HEK293T (cell line): ENCODE data around the gene KCNG2.
"Not testable (repeated sequence)": the region's sequence is repeated elsewhere in the genome, so short reads cannot be mapped to it uniquely, and the experiment has no call there.

Experiments used
- CTCF ChIA-PET: fragments of 350-600 bp; formaldehyde crosslinking; extraction: SDS; loops from one replicate; lab custom pipeline; 2021; ENCODE audit warnings: antibody characterized with exemption, inconsistent platforms; lab: Yijun Ruan, JAX
- POLR2A ChIA-PET: fragments of 350-600 bp; formaldehyde crosslinking; extraction: SDS; loops from one replicate; lab custom pipeline; 2020; ENCODE audit warnings: antibody characterized with exemption, inconsistent platforms; lab: Yijun Ruan, JAX
- DNase-seq: peaks from one replicate; pipeline ENCODE4 v3.0.0; 2012; ENCODE audit warnings: mixed read lengths; ENCODE audit errors: extremely low spot score
- ARNT ChIP-seq: fragments of 450-650 bp; IDR thresholded peaks from 2 replicates; pipeline ENCODE4 v1.6.1; 2017; ENCODE audit warnings: mild to moderate bottlenecking
- BHLHE40 ChIP-seq: fragments of 450-650 bp; IDR thresholded peaks from 2 replicates; pipeline ENCODE4 v1.6.1; 2016; ENCODE audit warnings: mild to moderate bottlenecking, moderate library complexity, borderline replicate concordance
- CTBP1 ChIP-seq: fragments of 450-650 bp; IDR thresholded peaks from 2 replicates; pipeline ENCODE4 v1.6.1; 2016; ENCODE audit warnings: borderline replicate concordance
- ELF4 ChIP-seq: fragments of 450-650 bp; IDR thresholded peaks from 2 replicates; pipeline ENCODE4 v1.6.1; 2017; ENCODE audit warnings: antibody characterized with exemption
- FOXA1 ChIP-seq: fragments of 450-650 bp; IDR thresholded peaks from 2 replicates; pipeline ENCODE4 v1.6.1; 2016; ENCODE audit warnings: mild to moderate bottlenecking
- FOXK2 ChIP-seq: fragments of 450-650 bp; IDR thresholded peaks from 2 replicates; pipeline ENCODE4 v1.6.1; 2016; ENCODE audit warnings: mild to moderate bottlenecking
- FOXM1 ChIP-seq: fragments of 450-650 bp; IDR thresholded peaks from 2 replicates; pipeline ENCODE4 v1.6.1; 2017; ENCODE audit warnings: mild to moderate bottlenecking, borderline replicate concordance
- HDGF ChIP-seq: fragments of 450-650 bp; IDR thresholded peaks from 2 replicates; pipeline ENCODE4 v1.6.1; 2017; ENCODE audit warnings: antibody characterized with exemption, borderline replicate concordance
- L3MBTL2 ChIP-seq: fragments of 450-650 bp; conservative IDR thresholded peaks from 2 replicates; pipeline ENCODE4 v1.6.1; 2016; ENCODE audit warnings: mild to moderate bottlenecking
- LEF1 ChIP-seq: fragments of 450-650 bp; IDR thresholded peaks from 2 replicates; pipeline ENCODE4 v1.6.1; 2017; ENCODE audit warnings: mild to moderate bottlenecking, borderline replicate concordance
- NFRKB ChIP-seq: fragments of 450-650 bp; IDR thresholded peaks from 2 replicates; pipeline ENCODE4 v1.6.1; 2016; ENCODE audit warnings: mild to moderate bottlenecking, moderate library complexity
- PKNOX1 ChIP-seq: fragments of 450-650 bp; IDR thresholded peaks from 2 replicates; pipeline ENCODE4 v1.6.1; 2016
- SP1 ChIP-seq: fragments of 450-650 bp; IDR thresholded peaks from 2 replicates; pipeline ENCODE4 v1.6.1; 2017
- SUZ12 ChIP-seq: fragments of 450-650 bp; IDR thresholded peaks from 2 replicates; pipeline ENCODE4 v1.6.1; 2016; ENCODE audit warnings: mild to moderate bottlenecking
- TARDBP ChIP-seq: fragments of 450-650 bp; IDR thresholded peaks from 2 replicates; pipeline ENCODE4 v1.6.1; 2016
- ZNF384 ChIP-seq: fragments of 450-650 bp; IDR thresholded peaks from 2 replicates; pipeline ENCODE4 v1.6.1; 2016

The KCNG2 gene, protein sequence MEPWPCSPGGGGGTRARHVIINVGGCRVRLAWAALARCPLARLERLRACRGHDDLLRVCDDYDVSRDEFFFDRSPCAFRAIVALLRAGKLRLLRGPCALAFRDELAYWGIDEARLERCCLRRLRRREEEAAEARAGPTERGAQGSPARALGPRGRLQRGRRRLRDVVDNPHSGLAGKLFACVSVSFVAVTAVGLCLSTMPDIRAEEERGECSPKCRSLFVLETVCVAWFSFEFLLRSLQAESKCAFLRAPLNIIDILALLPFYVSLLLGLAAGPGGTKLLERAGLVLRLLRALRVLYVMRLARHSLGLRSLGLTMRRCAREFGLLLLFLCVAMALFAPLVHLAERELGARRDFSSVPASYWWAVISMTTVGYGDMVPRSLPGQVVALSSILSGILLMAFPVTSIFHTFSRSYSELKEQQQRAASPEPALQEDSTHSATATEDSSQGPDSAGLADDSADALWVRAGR

GRCh38 chr18:79797518-79798345 is at the start of gene KCNG2:
Gene KCNG2 (plus strand): TSS chr18:79797938. CDS start chr18:79863668, 65,730 bp downstream.
- ChIA-PET CTCF (no interaction called here), POLR2A (no interaction called here)
- peak; percentile 55 for DNase-seq
- TF ChIP-seq BHLHE40 (no peak), FOXK2 (no peak), LEF1 (no peak), SUZ12 (no peak), TARDBP (no peak), ZNF384 (no peak), PKNOX1 (no peak), SP1 (no peak), CTBP1 (no peak), FOXM1 (no peak), HDGF (no peak), ARNT (no peak), FOXA1 (no peak), L3MBTL2 (no peak), NFRKB (no peak)

DNA sequence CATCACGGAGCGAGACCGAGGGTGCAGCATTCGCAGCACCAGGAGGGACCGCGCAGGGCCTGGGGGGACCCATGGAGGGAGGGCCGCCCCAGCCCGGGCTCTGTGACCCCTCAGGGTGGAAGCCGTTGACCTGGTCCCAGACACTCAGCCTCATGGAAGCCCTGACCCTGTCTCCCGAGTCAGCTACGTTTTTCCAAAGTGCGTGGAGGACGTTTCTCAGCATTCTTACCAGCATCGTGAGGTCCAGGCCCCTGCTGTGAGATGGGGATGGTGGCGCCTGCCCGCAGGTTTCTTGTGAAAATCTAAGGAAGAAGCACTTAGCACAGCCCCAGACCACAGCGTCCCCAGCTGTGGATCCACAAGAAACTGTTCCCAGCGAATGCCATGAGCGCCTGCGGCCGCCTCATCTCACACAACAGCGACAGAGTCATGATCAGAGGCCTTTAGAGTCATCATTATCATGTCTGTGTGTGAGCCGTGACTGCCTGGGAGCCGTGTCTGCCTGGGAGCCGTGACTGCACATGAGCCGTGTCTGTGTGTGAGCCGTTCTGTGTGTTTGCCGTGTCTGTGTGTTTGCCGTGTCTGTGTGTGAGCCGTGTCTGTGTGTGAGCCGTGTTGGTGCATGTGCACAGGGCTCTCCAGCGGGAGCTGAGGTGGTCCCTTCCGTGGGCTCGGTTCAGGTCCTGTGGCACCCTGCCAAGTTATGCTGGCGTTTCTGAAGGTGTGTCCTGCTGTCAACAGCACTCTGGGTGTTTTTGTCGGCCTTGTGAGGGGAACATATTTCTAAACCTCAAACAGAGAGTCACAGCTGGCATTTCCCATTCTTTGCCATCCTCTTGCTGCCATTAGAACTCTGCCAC is 49.2 kb upstream of the KCNG2 start:
- CTCF ChIA-PET = no interaction called here
- no peak for DNase-seq
- POLR2A ChIA-PET = no interaction called here
- TF ChIP-seq TARDBP (no peak), FOXM1 (no peak), ZNF384 (no peak), ARNT (no peak), CTBP1 (no peak), BHLHE40 (no peak), LEF1 (no peak)

- TF ChIP-seq PKNOX1 = no peak
- TF ChIP-seq LEF1 = no peak
- no peak for TF ChIP-seq HDGF
- TF ChIP-seq ELF4 = no peak
- TF ChIP-seq NFRKB = no peak
- TF ChIP-seq FOXA1 = no peak
- TF ChIP-seq FOXK2 = no peak
- TF ChIP-seq ARNT = no peak
- no peak for TF ChIP-seq ZNF384
- TF ChIP-seq TARDBP = no peak
- no peak for TF ChIP-seq FOXM1
- TF ChIP-seq SP1 = no peak
- TF ChIP-seq SUZ12 = no peak
- CTCF ChIA-PET = no interaction called here
Measured at GRCh38 chr18:79749251-79750191, 48.2 kb upstream of the KCNG2 start.

DNA sequence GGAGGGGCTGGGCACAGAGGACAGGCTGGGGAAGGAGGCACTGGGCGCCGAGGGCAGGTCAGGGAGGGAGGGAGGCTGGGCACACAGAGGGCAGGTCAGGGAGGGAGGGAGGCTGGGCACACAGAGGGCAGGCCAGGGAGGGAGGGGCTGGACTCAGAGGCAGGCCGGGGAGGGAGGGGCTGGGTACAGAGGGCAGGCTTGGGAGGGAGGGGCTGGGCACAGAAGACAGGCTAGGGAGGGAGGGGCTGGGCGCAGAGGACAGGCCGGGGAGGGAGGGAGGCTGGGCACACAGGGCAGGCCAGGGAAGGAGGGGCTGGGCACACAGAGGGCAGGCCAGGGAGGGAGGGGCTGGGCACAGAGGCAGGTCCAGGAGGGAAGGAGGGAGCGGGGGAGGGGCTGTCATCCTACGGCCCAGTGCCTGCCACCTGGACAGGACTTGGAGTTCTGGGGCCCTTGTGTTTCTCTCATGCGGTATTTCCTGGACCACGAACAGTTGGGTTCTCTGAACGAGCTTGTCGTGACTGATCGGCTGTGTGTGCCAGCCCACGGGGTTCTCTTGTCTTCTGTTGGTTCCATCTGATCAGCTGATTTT is 46.7 kb upstream of the KCNG2 start:
- TF ChIP-seq FOXM1 (no peak), LEF1 (no peak), CTBP1 (no peak), ARNT (no peak), ZNF384 (no peak), PKNOX1 (no peak), FOXK2 (no peak), HDGF (no peak), FOXA1 (no peak), SP1 (no peak), NFRKB (no peak), ELF4 (no peak), TARDBP (no peak), L3MBTL2 (no peak), SUZ12 (no peak), BHLHE40 (no peak)
- ChIA-PET POLR2A (no interaction called here), CTCF (no interaction called here)
- DNase-seq = no peak

More at GRCh38 chr18:79749251-79750191, 48.2 kb upstream of the KCNG2 start:
- no peak for DNase-seq
- POLR2A ChIA-PET = no interaction called here

DNA sequence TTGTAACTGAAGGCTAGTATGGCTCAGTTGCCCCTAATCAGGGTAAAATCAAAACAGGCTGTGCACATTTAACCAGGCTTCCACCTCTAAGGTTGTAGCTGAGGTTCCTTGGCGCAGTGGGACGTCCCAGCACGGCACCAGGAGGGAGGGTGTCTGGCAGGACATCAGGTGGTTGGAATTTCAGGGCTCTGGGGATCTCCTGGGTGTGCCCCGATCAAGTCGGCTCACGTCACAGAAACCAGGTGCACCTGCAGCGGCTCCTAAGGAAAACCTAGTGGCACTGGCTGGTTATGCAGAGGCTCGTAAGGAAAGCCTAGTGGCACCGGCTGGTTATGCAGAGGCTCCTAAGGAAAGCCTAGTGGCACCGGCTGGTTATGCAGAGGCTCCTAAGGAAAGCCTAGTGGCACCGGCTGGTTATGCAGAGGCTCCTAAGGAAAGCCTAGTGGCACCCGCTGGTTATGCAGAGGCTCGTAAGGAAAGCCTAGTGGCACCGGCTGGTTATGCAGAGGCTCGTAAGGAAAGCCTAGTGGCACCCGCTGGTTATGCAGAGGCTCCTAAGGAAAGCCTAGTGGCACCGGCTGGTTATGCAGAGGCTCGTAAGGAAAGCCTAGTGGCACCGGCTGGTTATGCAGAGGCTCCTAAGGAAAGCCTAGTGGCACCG is 45.7 kb upstream of the KCNG2 start:
- POLR2A ChIA-PET, CTCF ChIA-PET: not testable (repeated sequence)

GRCh38 chr18:79752946-79753345 is 44.8 kb upstream of the KCNG2 start:
- CTCF ChIA-PET = not testable (repeated sequence)

More for the DNA sequence above, 45.7 kb upstream of the KCNG2 start:
- DNase-seq = not testable (repeated sequence)

More at GRCh38 chr18:79752946-79753345, 44.8 kb upstream of the KCNG2 start:
- DNase-seq, POLR2A ChIA-PET: not testable (repeated sequence)
